MG63 (cell line): ENCODE data around the gene CEP44. TPM values are rescaled to one million over a fixed set of nuclear protein-coding genes. Genes with fewer than 3 reads are reported as not detected.
A peak's percentile ranks its signal among the peaks of the same experiment; 100 is the strongest.
"Not testable (repeated sequence)": the region's sequence is repeated elsewhere in the genome, so short reads cannot be mapped to it uniquely, and the experiment has no call there.

ENCODE experiments used
- DNase-seq: peaks from one replicate; pipeline ENCODE4 v3.0.0-alpha.2; 2020
- H3K27me3 ChIP-seq: fragments of 250-450 bp; sonication (Bioruptor Pico); 2 replicates; pipeline ENCODE4 v1.5.1; 2020; ENCODE audit warnings: mild to moderate bottlenecking, moderate library complexity
- H3K36me3 ChIP-seq: fragments of 250-450 bp; sonication (Bioruptor Pico); 2 replicates; pipeline ENCODE4 v1.5.1; 2020; ENCODE audit warnings: mild to moderate bottlenecking, moderate library complexity
- H3K4me3 ChIP-seq: fragments of 250-450 bp; sonication (Bioruptor Pico); 2 replicates; pipeline ENCODE4 v1.5.1; 2020; ENCODE audit warnings: mild to moderate bottlenecking, moderate library complexity
- H3K9me3 ChIP-seq: fragments of 250-450 bp; sonication (Bioruptor Pico); 2 replicates; pipeline ENCODE4 v1.5.1; 2020; ENCODE audit warnings: mild to moderate bottlenecking, moderate library complexity
- total RNA-seq: library from RNA; depleted of rRNA; stranded (reverse); fragments of >200 nt; shearing (Covaris generic); gene quantifications from 2 replicates; pipeline ENCODE4 v1.2.3, GENCODE V29; 2014; ENCODE audit warnings: low replicate concordance

The CEP44 gene
- total RNA-seq, 1 experiment from 2014 or later, result 7.8 TPM

GRCh38 chr4:174266416-174266815, 17.3 kb upstream of the CEP44 start:
- H3K27me3 ChIP-seq, result no peaks in the 10 kb centered on the region
- H3K9me3 ChIP-seq, result no peaks in the 10 kb centered on the region
- no peak for DNase-seq
- no peak overlapping the region for H3K4me3 ChIP-seq
- H3K36me3 ChIP-seq, result no peaks in the 10 kb centered on the region

GRCh38 chr4:174273930-174274329, 9.8 kb upstream of the CEP44 start:
- Histone ChIP-seq H3K36me3 (no peaks in the 10 kb centered on the region), H3K9me3 (no peaks in the 10 kb centered on the region), H3K4me3 (no peak overlapping the region), H3K27me3 (no peaks in the 10 kb centered on the region)
- DNase-seq, result no peak

GRCh38 chr4:174274436-174274835, 9.3 kb upstream of the CEP44 start:
- H3K9me3 ChIP-seq, result no peaks in the 10 kb centered on the region
- DNase-seq, result no peak
- H3K4me3 ChIP-seq, result no peak overlapping the region

GRCh38 chr4:174275101-174275500, 8.6 kb upstream of the CEP44 start:
- H3K4me3 ChIP-seq, result no peak overlapping the region
- no peak for DNase-seq

More at GRCh38 chr4:174274436-174274835, 9.3 kb upstream of the CEP44 start:
- H3K36me3 ChIP-seq, result no peaks in the 10 kb centered on the region
- no peaks in the 10 kb centered on the region for H3K27me3 ChIP-seq

GRCh38 chr4:174277433-174277832, 6.3 kb upstream of the CEP44 start:
- H3K36me3 ChIP-seq, result peaks cover 3% of the 10 kb centered on the region; the same call in 1 of the 2 replicates
- no peaks in the 10 kb centered on the region for H3K27me3 ChIP-seq
- no peak overlapping the region for H3K4me3 ChIP-seq
- DNase-seq, result no peak
- no peaks in the 10 kb centered on the region for H3K9me3 ChIP-seq

More at GRCh38 chr4:174275101-174275500, 8.6 kb upstream of the CEP44 start:
- Histone ChIP-seq H3K27me3 (no peaks in the 10 kb centered on the region), H3K9me3 (no peaks in the 10 kb centered on the region), H3K36me3 (no peaks in the 10 kb centered on the region; the same call in 1 of the 2 replicates)

- Histone ChIP-seq H3K27me3 (no peaks in the 10 kb centered on the region), H3K36me3 (peaks cover 3% of the 10 kb centered on the region; the same call in 1 of the 2 replicates), H3K4me3 (no peak overlapping the region), H3K9me3 (no peaks in the 10 kb centered on the region)
- DNase-seq, result no peak
Measured at GRCh38 chr4:174278467-174278866, 5.2 kb upstream of the CEP44 start.

- Histone ChIP-seq H3K4me3 (no peak overlapping the region), H3K9me3 (no peaks in the 10 kb centered on the region), H3K27me3 (no peaks in the 10 kb centered on the region), H3K36me3 (peaks cover 3% of the 10 kb centered on the region; the same call in 1 of the 2 replicates)
- no peak for DNase-seq
Measured at GRCh38 chr4:174279433-174280155, 4.1 kb upstream of the CEP44 start.

- no peaks in the 10 kb centered on the region for H3K9me3 ChIP-seq
- H3K36me3 ChIP-seq, result peaks cover 3% of the 10 kb centered on the region; the same call in 1 of the 2 replicates
- no peak overlapping the region for H3K4me3 ChIP-seq
- no peaks in the 10 kb centered on the region for H3K27me3 ChIP-seq
- no peak for DNase-seq
Measured at GRCh38 chr4:174281182-174281737, 2.5 kb upstream of the CEP44 start.

GRCh38 chr4:174281901-174282300, 1.8 kb upstream of the CEP44 start:
- no peaks in the 10 kb centered on the region for H3K9me3 ChIP-seq
- no peak for DNase-seq
- peaks cover 3% of the 10 kb centered on the region; the same call in 1 of the 2 replicates for H3K36me3 ChIP-seq
- H3K27me3 ChIP-seq, result no peaks in the 10 kb centered on the region
- peak overlapping the region; percentile 94; the same call in 1 of the 2 replicates for H3K4me3 ChIP-seq

GRCh38 chr4:174282836-174283506, 740 bp upstream of the CEP44 start:
- peak; percentile 86 for DNase-seq
- peaks cover 3% of the 10 kb centered on the region; the same call in 1 of the 2 replicates for H3K36me3 ChIP-seq
- no peaks in the 10 kb centered on the region for H3K27me3 ChIP-seq
- peak overlapping the region; percentile 94 for H3K4me3 ChIP-seq
- no peaks in the 10 kb centered on the region for H3K9me3 ChIP-seq

GRCh38 chr4:174284487-174284886, 776 bp downstream of the CEP44 start:
- H3K27me3 ChIP-seq, result no peaks in the 10 kb centered on the region
- no peak for DNase-seq
- H3K9me3 ChIP-seq, result no peaks in the 10 kb centered on the region
- H3K36me3 ChIP-seq, result peaks cover 3% of the 10 kb centered on the region; the same call in 1 of the 2 replicates
- H3K4me3 ChIP-seq, result peak overlapping the region; percentile 94

GRCh38 chr4:174286870-174287269, 3.2 kb downstream of the CEP44 start:
- no peaks in the 10 kb centered on the region for H3K27me3 ChIP-seq
- DNase-seq, result no peak
- H3K4me3 ChIP-seq, result no peak overlapping the region
- no peaks in the 10 kb centered on the region for H3K36me3 ChIP-seq
- H3K9me3 ChIP-seq, result peaks cover 3% of the 10 kb centered on the region

GRCh38 chr4:174292473-174292872, 8.8 kb downstream of the CEP44 start:
- Histone ChIP-seq H3K4me3 (no peak overlapping the region), H3K36me3 (peaks cover 13% of the 10 kb centered on the region), H3K9me3 (peaks cover 18% of the 10 kb centered on the region), H3K27me3 (no peaks in the 10 kb centered on the region)
- DNase-seq, result no peak

GRCh38 chr4:174294641-174295040, 10.9 kb downstream of the CEP44 start:
- DNase-seq, H3K4me3 ChIP-seq, H3K27me3 ChIP-seq: not testable (repeated sequence)
- H3K9me3 ChIP-seq, result peaks cover 18% of the 10 kb centered on the region
- H3K36me3 ChIP-seq, result peaks cover 13% of the 10 kb centered on the region

- peaks cover 13% of the 10 kb centered on the region for H3K36me3 ChIP-seq
- not testable (repeated sequence) for H3K27me3 ChIP-seq, H3K4me3 ChIP-seq, DNase-seq
- peaks cover 18% of the 10 kb centered on the region for H3K9me3 ChIP-seq
Measured at GRCh38 chr4:174295142-174295541, 11.4 kb downstream of the CEP44 start.

- no peak for DNase-seq
- H3K27me3 ChIP-seq, result no peaks in the 10 kb centered on the region
- peaks cover 11% of the 10 kb centered on the region for H3K36me3 ChIP-seq
- H3K9me3 ChIP-seq, result no peaks in the 10 kb centered on the region
- no peak overlapping the region for H3K4me3 ChIP-seq
Measured at GRCh38 chr4:174303687-174304086, 20.0 kb downstream of the CEP44 start.

GRCh38 chr4:174304664-174305063, 21.0 kb downstream of the CEP44 start:
- Histone ChIP-seq H3K36me3 (peaks cover 14% of the 10 kb centered on the region), H3K9me3 (no peaks in the 10 kb centered on the region), H3K27me3 (no peaks in the 10 kb centered on the region), H3K4me3 (no peak overlapping the region)
- DNase-seq, result no peak
